ENCODE results near the gene ROBO3.

DNA sequence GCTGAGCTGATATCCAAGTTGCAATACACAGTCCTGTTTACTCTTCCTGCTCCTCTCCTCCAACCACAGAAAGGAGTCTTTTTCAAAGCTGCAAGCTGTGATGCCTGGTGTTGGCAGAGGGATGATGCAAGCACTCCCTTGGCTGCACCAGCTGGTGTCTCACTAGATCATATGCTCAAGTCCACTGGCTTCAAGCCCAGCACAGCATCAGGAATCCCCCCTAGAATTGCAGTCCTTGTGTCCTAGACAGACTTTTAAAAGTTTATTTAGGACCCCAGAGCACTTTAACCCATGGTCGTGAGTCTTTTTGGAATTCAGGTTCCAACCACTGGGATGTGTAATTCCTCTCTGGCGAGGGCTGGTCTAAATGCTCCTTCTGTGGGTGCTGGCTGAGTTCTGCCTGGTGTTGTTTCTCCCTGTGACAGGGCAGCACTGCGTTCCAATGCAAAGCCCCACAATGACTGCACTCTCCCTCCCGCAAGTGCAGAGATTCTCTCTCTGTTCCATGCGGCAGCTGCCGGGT, 51.9 kb downstream of the ROBO3 start:
- TF ChIP-seq, protein P1, sequence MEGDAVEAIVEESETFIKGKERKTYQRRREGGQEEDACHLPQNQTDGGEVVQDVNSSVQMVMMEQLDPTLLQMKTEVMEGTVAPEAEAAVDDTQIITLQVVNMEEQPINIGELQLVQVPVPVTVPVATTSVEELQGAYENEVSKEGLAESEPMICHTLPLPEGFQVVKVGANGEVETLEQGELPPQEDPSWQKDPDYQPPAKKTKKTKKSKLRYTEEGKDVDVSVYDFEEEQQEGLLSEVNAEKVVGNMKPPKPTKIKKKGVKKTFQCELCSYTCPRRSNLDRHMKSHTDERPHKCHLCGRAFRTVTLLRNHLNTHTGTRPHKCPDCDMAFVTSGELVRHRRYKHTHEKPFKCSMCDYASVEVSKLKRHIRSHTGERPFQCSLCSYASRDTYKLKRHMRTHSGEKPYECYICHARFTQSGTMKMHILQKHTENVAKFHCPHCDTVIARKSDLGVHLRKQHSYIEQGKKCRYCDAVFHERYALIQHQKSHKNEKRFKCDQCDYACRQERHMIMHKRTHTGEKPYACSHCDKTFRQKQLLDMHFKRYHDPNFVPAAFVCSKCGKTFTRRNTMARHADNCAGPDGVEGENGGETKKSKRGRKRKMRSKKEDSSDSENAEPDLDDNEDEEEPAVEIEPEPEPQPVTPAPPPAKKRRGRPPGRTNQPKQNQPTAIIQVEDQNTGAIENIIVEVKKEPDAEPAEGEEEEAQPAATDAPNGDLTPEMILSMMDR (conservative IDR thresholded peaks at IDR 0.05; ENCODE audit: low read length): no peak
- no peak for TF ChIP-seq EZH2phosphoT487 (IDR thresholded peaks at IDR 0.05; ENCODE audit: borderline replicate concordance)
